ENCODE results near the gene WDFY2.

GRCh38 chr13:51785712-51786424 is 201.6 kb downstream of the WDFY2 start:
- TF ChIP-seq CTCF (IDR thresholded peaks at IDR 0.05) (no peak), POLR2A (IDR thresholded peaks at IDR 0.05) (no peak)
